AG09319 (cell line): Measurements from ENCODE around the gene GGA2.
"Not testable (repeated sequence)": the region's sequence is repeated elsewhere in the genome, so short reads cannot be mapped to it uniquely, and the experiment has no call there.

ENCODE experiments used
- DNase-seq: peaks from one replicate; pipeline ENCODE4 v3.0.0-alpha.2; 2010; ENCODE audit warnings: low read depth; ENCODE audit errors: extremely low read depth
- CTCF ChIP-seq: IDR thresholded peaks from 2 replicates; pipeline ENCODE4 v1.5.1; 2011; ENCODE audit warnings: low read depth, mild to moderate bottlenecking, inconsistent platforms, low read length, moderate library complexity

GGA2 gene

GRCh38 chr16:23514381-23515152 lies 4.3 kb upstream of the GGA2 start:
- DNase-seq: no peak
- TF ChIP-seq CTCF: no peak

- no peak for TF ChIP-seq CTCF
Measured at GRCh38 chr16:23512168-23512695, 1.9 kb upstream of the GGA2 start.

GRCh38 chr16:23511731-23512130 lies 1.4 kb upstream of the GGA2 start:
- no peak for DNase-seq
- no peak for TF ChIP-seq CTCF

More at GRCh38 chr16:23512168-23512695, 1.9 kb upstream of the GGA2 start:
- no peak for DNase-seq

- not testable (repeated sequence) for DNase-seq
Measured at GRCh38 chr16:23510915-23511270, 599 bp upstream of the GGA2 start.

DNA sequence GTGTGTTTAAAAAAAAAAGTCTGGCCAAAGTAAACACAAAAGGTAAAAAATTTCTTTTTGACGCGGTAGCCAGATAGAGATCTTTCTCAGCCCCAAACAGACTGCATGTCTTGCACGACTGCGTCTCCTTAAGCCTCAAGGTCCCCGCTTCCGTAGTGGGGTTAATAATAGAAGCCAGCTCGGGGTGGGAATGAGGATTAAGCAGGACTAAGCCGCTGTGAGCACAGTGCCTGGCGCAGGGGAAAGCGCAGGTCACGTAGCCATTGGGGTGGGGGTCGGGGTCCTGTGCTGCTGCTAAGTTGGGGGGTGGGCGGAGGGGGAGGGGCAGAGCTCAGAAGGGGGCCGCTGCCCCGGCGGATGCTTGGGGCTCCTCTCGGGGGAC lies 521 bp downstream of the GGA2 start:
- TF ChIP-seq CTCF: no peak
- DNase-seq: no peak

DNA sequence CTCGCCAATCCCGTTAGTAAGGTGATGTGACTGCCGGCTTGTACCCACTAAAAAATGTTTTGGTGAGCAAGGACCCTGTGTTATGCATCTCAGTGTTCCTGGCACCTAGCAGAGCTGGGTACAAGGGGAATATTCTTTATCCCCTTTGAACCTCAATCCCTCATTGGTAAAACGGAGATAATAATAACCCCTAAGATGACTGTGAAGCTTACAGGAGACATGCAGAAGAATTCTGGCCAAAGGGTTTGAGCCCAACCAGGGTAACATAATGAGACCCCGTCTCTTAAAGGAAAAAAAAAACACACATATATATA lies 896 bp downstream of the GGA2 start:
- DNase-seq: no peak
- TF ChIP-seq CTCF: no peak

- DNase-seq: no peak
- TF ChIP-seq CTCF: no peak
Measured at GRCh38 chr16:23508589-23509440, 1.5 kb downstream of the GGA2 start.
